ENCODE measurements around the gene IL1RN.

The IL1RN gene

DNA sequence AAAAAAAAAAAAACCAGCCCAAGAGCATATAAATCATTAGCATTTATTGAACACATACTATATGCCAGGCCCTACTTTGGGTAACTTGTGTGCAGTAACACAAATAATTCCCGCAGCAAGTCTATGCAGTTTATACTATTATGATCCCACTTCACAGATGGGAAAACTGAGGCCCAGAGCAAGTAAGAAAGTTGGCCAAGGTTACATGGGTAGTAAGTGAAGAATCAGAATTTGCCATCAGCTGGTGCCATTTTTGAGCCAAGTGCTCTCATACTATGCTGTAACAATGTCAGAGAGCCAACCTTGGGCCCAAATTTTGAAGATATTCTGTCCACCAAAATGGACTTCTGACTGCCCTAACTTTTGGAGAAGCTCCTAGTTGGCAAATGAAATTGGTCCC is 32.9 kb downstream of the IL1RN start:
- TF ChIP-seq CTCF (IDR thresholded peaks at IDR 0.05; ENCODE audit: borderline replicate concordance, control extremely low read depth, extremely low read depth, insufficient read depth, missing control alignments), result no peak
- no peak for DNase-seq (ENCODE audit: low spot score)
- in situ Hi-C loops (cut with MboI; ENCODE audit: low sequenced_read_pairs, unreplicated experiment), result no loop called here

DNA sequence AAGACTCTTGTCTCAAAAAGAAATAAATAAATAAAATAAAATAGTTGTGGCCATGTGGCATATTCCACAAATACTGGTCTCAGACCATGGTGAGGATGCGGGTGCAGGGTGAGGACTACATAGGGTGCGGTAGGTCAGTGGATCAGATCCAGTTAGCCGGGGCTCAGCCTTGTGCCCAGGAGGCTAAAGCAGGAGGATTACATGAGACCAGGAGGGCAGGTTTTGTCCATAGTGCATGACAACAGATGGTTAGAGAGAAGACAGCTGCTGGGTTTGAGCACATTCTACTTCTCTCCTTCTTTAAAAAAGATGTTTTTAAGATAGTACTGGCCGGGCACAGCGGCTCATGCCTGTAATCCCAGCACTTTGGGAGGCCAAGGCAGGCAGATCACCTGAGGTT is 33.6 kb downstream of the IL1RN start:
- in situ Hi-C loops (cut with MboI; ENCODE audit: low sequenced_read_pairs, unreplicated experiment), result no loop called here
- no peak for TF ChIP-seq CTCF (IDR thresholded peaks at IDR 0.05; ENCODE audit: borderline replicate concordance, control extremely low read depth, extremely low read depth, insufficient read depth, missing control alignments)
- DNase-seq (ENCODE audit: low spot score), result no peak

DNA sequence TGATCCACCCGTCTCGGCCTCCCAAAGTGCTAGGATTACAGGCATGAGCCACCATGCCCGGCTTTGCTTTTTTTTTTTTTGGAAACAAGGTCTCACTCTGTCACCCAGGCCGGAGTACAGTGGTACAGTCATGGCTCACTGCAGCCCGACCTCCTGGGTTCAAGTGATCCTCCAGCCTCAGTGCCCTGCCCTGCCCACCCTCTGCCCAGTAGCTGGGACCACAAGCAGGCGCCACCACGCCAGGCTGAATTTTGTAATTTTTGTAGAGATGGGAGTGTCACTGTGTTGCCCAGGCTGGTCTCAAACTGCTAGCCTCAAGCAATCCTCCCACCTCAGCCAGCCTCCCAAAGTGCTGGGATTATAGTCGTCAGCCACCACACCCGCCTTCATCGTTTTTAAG is 34.8 kb downstream of the IL1RN start:
- no peak for TF ChIP-seq CTCF (IDR thresholded peaks at IDR 0.05; ENCODE audit: borderline replicate concordance, control extremely low read depth, extremely low read depth, insufficient read depth, missing control alignments)
- in situ Hi-C loops (cut with MboI; ENCODE audit: low sequenced_read_pairs, unreplicated experiment), result no loop called here
- no peak for DNase-seq (ENCODE audit: low spot score)

DNA sequence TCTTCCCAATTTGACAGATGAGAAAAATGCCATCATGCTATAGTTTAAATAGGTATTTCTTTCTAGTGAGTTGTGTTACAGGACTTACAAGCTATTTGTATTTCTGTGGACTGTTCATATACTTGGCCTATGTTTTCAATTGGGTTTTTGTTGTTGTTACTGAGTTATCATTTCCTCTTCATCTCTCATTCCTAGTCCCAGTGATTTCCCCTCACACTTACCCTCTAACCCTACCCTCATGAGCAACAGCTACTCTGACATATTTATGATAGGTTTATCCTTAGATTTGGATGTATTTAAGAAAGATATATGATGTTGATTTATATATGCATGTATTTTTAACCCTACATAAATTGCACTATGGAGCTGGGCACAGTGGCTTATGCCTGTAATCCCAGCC is 35.5 kb downstream of the IL1RN start:
- no peak for TF ChIP-seq CTCF (IDR thresholded peaks at IDR 0.05; ENCODE audit: borderline replicate concordance, control extremely low read depth, extremely low read depth, insufficient read depth, missing control alignments)
- in situ Hi-C loops (cut with MboI; ENCODE audit: low sequenced_read_pairs, unreplicated experiment), result no loop called here
- no peak for DNase-seq (ENCODE audit: low spot score)

DNA sequence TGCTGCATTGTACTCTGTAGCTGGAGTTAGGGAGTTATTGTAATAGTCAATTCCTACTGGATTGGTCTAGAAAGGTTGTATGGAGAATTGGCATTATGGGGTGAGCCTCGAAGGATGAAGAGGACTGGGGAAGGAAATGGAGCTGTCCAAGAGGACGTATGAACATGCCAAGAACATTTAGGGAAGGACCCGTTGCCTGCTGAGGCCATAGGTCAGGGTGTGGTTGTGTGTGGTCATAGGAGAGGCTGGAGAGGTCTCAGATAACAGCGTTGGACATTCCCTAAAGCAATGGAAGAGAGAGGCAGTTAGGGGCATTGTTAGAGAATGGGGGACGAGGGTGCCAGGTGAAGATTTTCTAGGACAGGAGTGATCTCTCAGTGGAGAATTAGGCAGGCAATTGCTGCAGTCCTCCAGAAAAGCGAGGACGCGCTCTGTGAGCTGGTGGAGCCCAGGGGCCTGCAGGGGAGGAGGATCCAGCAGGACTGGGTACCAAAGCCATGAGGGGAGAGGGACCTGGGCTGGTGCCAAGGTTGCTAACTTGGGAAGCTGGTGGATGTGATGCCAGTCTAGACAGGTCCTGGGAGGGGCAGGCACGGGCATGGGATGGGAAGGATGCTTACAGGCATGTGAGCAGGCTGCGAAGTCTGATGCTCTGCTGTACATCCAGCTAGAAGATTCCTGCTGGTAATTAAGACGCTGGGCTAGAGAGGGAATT is 37.0 kb downstream of the IL1RN start:
- no peak for DNase-seq (ENCODE audit: low spot score)
- in situ Hi-C loops (cut with MboI; ENCODE audit: low sequenced_read_pairs, unreplicated experiment), result no loop called here
- TF ChIP-seq CTCF (IDR thresholded peaks at IDR 0.05; ENCODE audit: borderline replicate concordance, control extremely low read depth, extremely low read depth, insufficient read depth, missing control alignments), result no peak

DNA sequence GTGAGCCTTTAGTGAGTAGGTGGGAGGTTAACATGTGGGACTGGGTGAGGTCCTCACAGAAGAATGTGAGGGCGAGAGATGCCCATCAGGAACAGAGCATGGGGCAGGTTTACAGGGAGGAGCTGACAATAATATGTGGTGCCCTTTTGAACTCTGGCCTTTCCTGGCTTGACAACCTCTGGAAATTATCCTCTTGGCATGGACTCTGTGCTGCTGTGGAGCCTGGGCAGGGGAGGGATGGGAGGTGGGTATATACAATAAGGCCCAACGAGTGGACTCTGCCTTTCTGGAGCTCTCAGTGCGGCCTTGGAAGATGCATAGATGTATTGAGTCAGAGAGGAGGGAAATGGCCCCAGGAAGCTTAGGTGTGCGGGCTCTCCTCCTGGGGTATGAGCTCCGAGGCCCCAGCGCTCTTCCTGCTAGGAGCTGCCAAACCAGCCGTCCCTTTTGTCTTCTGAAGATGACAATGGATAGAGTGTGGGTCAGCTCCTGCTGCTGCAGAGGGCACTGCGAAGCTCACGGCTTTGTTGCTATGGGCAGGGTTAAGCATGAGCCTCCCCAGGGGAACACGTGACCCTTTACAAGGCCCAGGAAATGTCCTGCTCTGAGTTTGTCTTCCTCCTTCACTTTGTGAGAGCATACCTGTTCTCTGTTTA is 37.7 kb downstream of the IL1RN start:
- in situ Hi-C loops (cut with MboI; ENCODE audit: low sequenced_read_pairs, unreplicated experiment), result no loop called here
- DNase-seq (ENCODE audit: low spot score), result no peak
- no peak for TF ChIP-seq CTCF (IDR thresholded peaks at IDR 0.05; ENCODE audit: borderline replicate concordance, control extremely low read depth, extremely low read depth, insufficient read depth, missing control alignments)

Data from GM13976 (cell line).